GM23338 (cell line): Measurements from ENCODE around the gene NINJ1. TPM values are rescaled to one million over a fixed set of nuclear protein-coding genes. Genes with fewer than 3 reads are reported as not detected.

Experiments used
- ATAC-seq: fragments of 200-7000 bp; cut with Tn5 transposase; 3 replicates; pipeline ENCODE4 v1.9.1; 2020
- DNase-seq: peaks from one replicate; pipeline ENCODE4 v3.0.0-alpha.2; 2015; ENCODE audit warnings: low spot score
- H2AFZ ChIP-seq: fragments of 200-600 bp; sonication (generic); 2 replicates; pipeline ENCODE4 v1.8.0; 2016; ENCODE audit warnings: antibody characterized with exemption, mild to moderate bottlenecking, moderate library complexity
- H3F3A ChIP-seq: fragments of 200-600 bp; sonication (generic); replicated peaks from 2 replicates; pipeline ENCODE4 v1.8.0; 2017; ENCODE audit warnings: antibody characterized with exemption, mixed run types, low read depth
- H3K27ac ChIP-seq: fragments of 200-600 bp; sonication (generic); 2 replicates; pipeline ENCODE4 v1.6.1; 2016; ENCODE audit warnings: low read depth
- H3K27me3 ChIP-seq: fragments of 200-600 bp; sonication (generic); 2 replicates; pipeline ENCODE4 v1.8.0; 2016; ENCODE audit warnings: mild to moderate bottlenecking, mixed run types, moderate library complexity; ENCODE audit not compliant: insufficient read depth
- H3K36me3 ChIP-seq: fragments of 200-600 bp; sonication (generic); 2 replicates; pipeline ENCODE4 v1.8.0; 2016; ENCODE audit warnings: mild to moderate bottlenecking; ENCODE audit not compliant: insufficient read depth
- H3K4me1 ChIP-seq: fragments of 200-600 bp; sonication (generic); 2 replicates; pipeline ENCODE4 v1.8.0; 2016; ENCODE audit warnings: mild to moderate bottlenecking, moderate library complexity; ENCODE audit not compliant: insufficient read depth
- H3K4me2 ChIP-seq: fragments of 200-600 bp; sonication (generic); 2 replicates; pipeline ENCODE4 v1.7.1; 2017; ENCODE audit warnings: mixed run types
- H3K4me3 ChIP-seq: fragments of 200-600 bp; sonication (generic); 2 replicates; pipeline ENCODE4 v1.6.1; 2016; ENCODE audit warnings: mixed run types
- H3K79me2 ChIP-seq: fragments of 200-600 bp; sonication (generic); replicated peaks from 2 replicates; pipeline ENCODE4 v1.8.0; 2017; ENCODE audit warnings: mild to moderate bottlenecking; ENCODE audit not compliant: insufficient read depth
- H3K9me2 ChIP-seq: fragments of 200-600 bp; sonication (generic); 2 replicates; pipeline ENCODE4 v1.8.0; 2017; ENCODE audit not compliant: insufficient read depth
- H4K20me1 ChIP-seq: fragments of 200-600 bp; sonication (generic); replicated peaks from 2 replicates; pipeline ENCODE4 v1.8.0; 2017; ENCODE audit warnings: mild to moderate bottlenecking; ENCODE audit not compliant: insufficient read depth
- H3K27ac Mint-ChIP-seq: 2 replicates; pipeline ENCODE4 v1.8.0; 2020; ENCODE audit warnings: inconsistent platforms, mild to moderate bottlenecking, moderate library complexity, mixed read lengths
- H3K27me3 Mint-ChIP-seq: 3 replicates; pipeline ENCODE4 v1.8.0; 2022; ENCODE audit warnings: low read depth, mild to moderate bottlenecking, moderate library complexity, mixed read lengths, inconsistent platforms; ENCODE audit not compliant: insufficient read depth, poor library complexity
- H3K36me3 Mint-ChIP-seq: 3 replicates; pipeline ENCODE4 v1.8.0; 2021; ENCODE audit warnings: low read depth, mild to moderate bottlenecking, inconsistent platforms, moderate library complexity, mixed read lengths
- H3K4me1 Mint-ChIP-seq: 3 replicates; pipeline ENCODE4 v1.8.0; 2020; ENCODE audit warnings: mild to moderate bottlenecking, inconsistent platforms, mixed read lengths
- H3K4me3 Mint-ChIP-seq: 3 replicates; pipeline ENCODE4 v1.8.0; 2021; ENCODE audit warnings: moderate library complexity, mild to moderate bottlenecking, inconsistent platforms, mixed read lengths
- H3K9me3 Mint-ChIP-seq: 3 replicates; pipeline ENCODE4 v1.8.0; 2020; ENCODE audit warnings: moderate library complexity, mild to moderate bottlenecking, inconsistent platforms, mixed read lengths
- CREB1 ChIP-seq: fragments of 250-450 bp; sonication (Bioruptor Pico); IDR thresholded peaks from 2 replicates; pipeline ENCODE4 v1.5.0; 2020; ENCODE audit warnings: low read depth, mild to moderate bottlenecking, moderate library complexity
- EZH2 ChIP-seq: fragments of 200-600 bp; sonication (generic); IDR thresholded peaks from one replicate; pipeline ENCODE4 v1.8.0; 2017; ENCODE audit warnings: antibody characterized with exemption, mild to moderate bottlenecking, low read depth; ENCODE audit not compliant: unreplicated experiment
- EZH2phosphoT487 ChIP-seq: fragments of 200-600 bp; sonication (generic); IDR thresholded peaks from one replicate; pipeline ENCODE4 v1.8.1; 2018; ENCODE audit warnings: antibody characterized with exemption; ENCODE audit not compliant: unreplicated experiment
- JUNB ChIP-seq: IDR thresholded peaks from one replicate; pipeline ENCODE4 v1.6.1; 2016; ENCODE audit warnings: antibody characterized with exemption; ENCODE audit not compliant: unreplicated experiment
- NANOG ChIP-seq: IDR thresholded peaks from 2 replicates; pipeline ENCODE4 v1.6.1; 2016; ENCODE audit warnings: antibody characterized with exemption, borderline replicate concordance
- POLR2AphosphoS5 ChIP-seq: IDR thresholded peaks from 2 replicates; pipeline ENCODE4 v1.6.1; 2016; ENCODE audit warnings: antibody characterized with exemption, low read depth
- STAT1 ChIP-seq: IDR thresholded peaks from one replicate; pipeline ENCODE4 v1.6.1; 2016; ENCODE audit warnings: antibody characterized with exemption; ENCODE audit not compliant: unreplicated experiment
- ZNF114 ChIP-seq: fragments of 250-450 bp; sonication (Bioruptor Pico); IDR thresholded peaks from 2 replicates; pipeline ENCODE4 v1.5.0; 2020; ENCODE audit warnings: mild to moderate bottlenecking, moderate library complexity
- ZNF331 ChIP-seq: fragments of 250-450 bp; sonication (Bioruptor Pico); IDR thresholded peaks from 2 replicates; pipeline ENCODE4 v1.5.0; 2020; ENCODE audit warnings: low read depth, mild to moderate bottlenecking, moderate library complexity
- polyA plus RNA-seq: library from polyadenylated mRNA; unstranded; fragments of >200 nt; fragmentation: Nextera tagmentation; extraction: Ambion mirVana; gene quantifications from 2 replicates; pipeline ENCODE4 v1.2.1, GENCODE V29; 2016
- total RNA-seq: library from RNA; depleted of rRNA; stranded (reverse); fragments of >200 nt; shearing (Covaris generic); gene quantifications from 2 replicates; pipeline ENCODE4 v1.2.3, GENCODE V29; 2014
- TF ChIP-seq, protein P1 (sequence below): IDR thresholded peaks from 2 replicates; pipeline ENCODE4 v1.6.1; 2016; ENCODE audit warnings: antibody characterized with exemption
- TF ChIP-seq, protein P2 (sequence below), 2 experiments: fragments of 200-600 bp in 1 of 2; sonication (generic) in 1 of 2; conservative IDR thresholded peaks; 2 replicates each; pipeline versions ENCODE4 v1.5.1 to v1.6.1; 2016 to 2017; ENCODE audit warnings: antibody characterized with exemption in 2 of 2, low read depth in 2 of 2, mild to moderate bottlenecking in 2 of 2, moderate library complexity in 1 of 2
- TF ChIP-seq, protein P3 (sequence below): IDR thresholded peaks from one replicate; pipeline ENCODE4 v1.6.1; 2018; ENCODE audit warnings: antibody characterized with exemption; ENCODE audit not compliant: unreplicated experiment
- TF ChIP-seq, protein P4 (sequence below): fragments of 250-450 bp; sonication (Bioruptor Pico); IDR thresholded peaks from 2 replicates; pipeline ENCODE4 v1.5.0; 2020; ENCODE audit warnings: mild to moderate bottlenecking, moderate library complexity

The NINJ1 gene
- total and polyA plus RNA-seq, 2 experiments from 2014 or later, result 36.3 to 39.7 TPM

DNA sequence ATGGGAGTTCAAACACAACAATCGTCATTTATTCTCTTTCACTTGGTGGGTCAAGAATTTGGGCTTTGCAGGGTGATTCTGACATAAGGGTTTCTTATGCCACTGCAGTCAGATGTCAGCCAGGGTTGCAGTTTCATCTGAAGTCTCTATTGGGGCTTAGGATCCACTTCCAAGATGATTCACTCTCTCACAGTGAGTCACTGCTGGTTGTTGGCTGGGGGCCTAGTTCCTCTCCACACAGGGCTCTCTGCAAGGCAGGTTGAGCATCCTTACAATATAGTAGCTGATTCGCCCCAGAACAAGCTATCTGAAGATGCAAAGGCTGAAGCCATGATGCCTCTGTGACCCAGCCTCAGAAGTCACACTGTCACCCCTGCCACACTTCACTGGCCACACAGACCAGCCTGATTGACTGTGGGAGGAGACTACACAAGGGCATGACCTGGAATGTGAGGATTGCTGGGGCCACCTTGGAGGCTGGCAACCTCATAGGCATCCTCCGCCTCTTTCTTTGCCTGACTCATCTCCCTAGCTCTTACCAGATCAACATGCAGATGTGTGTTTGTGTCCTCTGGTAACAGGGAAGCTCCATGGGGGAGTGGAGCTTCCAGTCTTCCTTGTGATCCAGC lies 42.5 kb downstream of the NINJ1 start:
- no peaks in the 10 kb centered on the region; the same call in 1 of the 2 replicates for H3K27me3 ChIP-seq
- peaks cover 9% of the 10 kb centered on the region for H3K27me3 Mint-ChIP-seq
- no peak overlapping the region for H2AFZ ChIP-seq
- peaks cover 7% of the 10 kb centered on the region for H3K4me1 Mint-ChIP-seq
- H3K36me3 Mint-ChIP-seq, result peaks cover 2% of the 10 kb centered on the region; the same call in 2 of the 3 replicates
- peaks cover 3% of the 10 kb centered on the region; the same call in 1 of the 3 replicates for H3K9me3 Mint-ChIP-seq
- DNase-seq (no peak), ATAC-seq (no peak)
- H3F3A ChIP-seq, result 0 out of 2 replicates have a peak, but pooled peaks cover 8% of the 10 kb centered on the region
- H3K36me3 ChIP-seq, result no peaks in the 10 kb centered on the region; the same call in 1 of the 2 replicates
- no peak overlapping the region for H3K4me2 ChIP-seq
- H4K20me1 ChIP-seq, result no peaks in the 10 kb centered on the region
- H3K4me1 ChIP-seq, result 0 out of 2 replicates have a peak, but pooled peaks cover 3% of the 10 kb centered on the region
- H3K9me2 ChIP-seq, result no peaks in the 10 kb centered on the region
- no peak overlapping the region for H3K4me3 ChIP-seq
- no peak overlapping the region for H3K27ac Mint-ChIP-seq
- TF ChIP-seq, protein P1, sequence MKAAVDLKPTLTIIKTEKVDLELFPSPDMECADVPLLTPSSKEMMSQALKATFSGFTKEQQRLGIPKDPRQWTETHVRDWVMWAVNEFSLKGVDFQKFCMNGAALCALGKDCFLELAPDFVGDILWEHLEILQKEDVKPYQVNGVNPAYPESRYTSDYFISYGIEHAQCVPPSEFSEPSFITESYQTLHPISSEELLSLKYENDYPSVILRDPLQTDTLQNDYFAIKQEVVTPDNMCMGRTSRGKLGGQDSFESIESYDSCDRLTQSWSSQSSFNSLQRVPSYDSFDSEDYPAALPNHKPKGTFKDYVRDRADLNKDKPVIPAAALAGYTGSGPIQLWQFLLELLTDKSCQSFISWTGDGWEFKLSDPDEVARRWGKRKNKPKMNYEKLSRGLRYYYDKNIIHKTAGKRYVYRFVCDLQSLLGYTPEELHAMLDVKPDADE, result no peak
- TF ChIP-seq, protein P2, sequence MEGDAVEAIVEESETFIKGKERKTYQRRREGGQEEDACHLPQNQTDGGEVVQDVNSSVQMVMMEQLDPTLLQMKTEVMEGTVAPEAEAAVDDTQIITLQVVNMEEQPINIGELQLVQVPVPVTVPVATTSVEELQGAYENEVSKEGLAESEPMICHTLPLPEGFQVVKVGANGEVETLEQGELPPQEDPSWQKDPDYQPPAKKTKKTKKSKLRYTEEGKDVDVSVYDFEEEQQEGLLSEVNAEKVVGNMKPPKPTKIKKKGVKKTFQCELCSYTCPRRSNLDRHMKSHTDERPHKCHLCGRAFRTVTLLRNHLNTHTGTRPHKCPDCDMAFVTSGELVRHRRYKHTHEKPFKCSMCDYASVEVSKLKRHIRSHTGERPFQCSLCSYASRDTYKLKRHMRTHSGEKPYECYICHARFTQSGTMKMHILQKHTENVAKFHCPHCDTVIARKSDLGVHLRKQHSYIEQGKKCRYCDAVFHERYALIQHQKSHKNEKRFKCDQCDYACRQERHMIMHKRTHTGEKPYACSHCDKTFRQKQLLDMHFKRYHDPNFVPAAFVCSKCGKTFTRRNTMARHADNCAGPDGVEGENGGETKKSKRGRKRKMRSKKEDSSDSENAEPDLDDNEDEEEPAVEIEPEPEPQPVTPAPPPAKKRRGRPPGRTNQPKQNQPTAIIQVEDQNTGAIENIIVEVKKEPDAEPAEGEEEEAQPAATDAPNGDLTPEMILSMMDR (conservative IDR thresholded peaks at IDR 0.05; ENCODE audit: low read depth in 2 of 2), result no peak
- TF ChIP-seq STAT1, result no peak
- TF ChIP-seq, protein P3, sequence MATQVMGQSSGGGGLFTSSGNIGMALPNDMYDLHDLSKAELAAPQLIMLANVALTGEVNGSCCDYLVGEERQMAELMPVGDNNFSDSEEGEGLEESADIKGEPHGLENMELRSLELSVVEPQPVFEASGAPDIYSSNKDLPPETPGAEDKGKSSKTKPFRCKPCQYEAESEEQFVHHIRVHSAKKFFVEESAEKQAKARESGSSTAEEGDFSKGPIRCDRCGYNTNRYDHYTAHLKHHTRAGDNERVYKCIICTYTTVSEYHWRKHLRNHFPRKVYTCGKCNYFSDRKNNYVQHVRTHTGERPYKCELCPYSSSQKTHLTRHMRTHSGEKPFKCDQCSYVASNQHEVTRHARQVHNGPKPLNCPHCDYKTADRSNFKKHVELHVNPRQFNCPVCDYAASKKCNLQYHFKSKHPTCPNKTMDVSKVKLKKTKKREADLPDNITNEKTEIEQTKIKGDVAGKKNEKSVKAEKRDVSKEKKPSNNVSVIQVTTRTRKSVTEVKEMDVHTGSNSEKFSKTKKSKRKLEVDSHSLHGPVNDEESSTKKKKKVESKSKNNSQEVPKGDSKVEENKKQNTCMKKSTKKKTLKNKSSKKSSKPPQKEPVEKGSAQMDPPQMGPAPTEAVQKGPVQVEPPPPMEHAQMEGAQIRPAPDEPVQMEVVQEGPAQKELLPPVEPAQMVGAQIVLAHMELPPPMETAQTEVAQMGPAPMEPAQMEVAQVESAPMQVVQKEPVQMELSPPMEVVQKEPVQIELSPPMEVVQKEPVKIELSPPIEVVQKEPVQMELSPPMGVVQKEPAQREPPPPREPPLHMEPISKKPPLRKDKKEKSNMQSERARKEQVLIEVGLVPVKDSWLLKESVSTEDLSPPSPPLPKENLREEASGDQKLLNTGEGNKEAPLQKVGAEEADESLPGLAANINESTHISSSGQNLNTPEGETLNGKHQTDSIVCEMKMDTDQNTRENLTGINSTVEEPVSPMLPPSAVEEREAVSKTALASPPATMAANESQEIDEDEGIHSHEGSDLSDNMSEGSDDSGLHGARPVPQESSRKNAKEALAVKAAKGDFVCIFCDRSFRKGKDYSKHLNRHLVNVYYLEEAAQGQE, result no peak
- no peak for TF ChIP-seq EZH2
- no peak for TF ChIP-seq CREB1 (CRISPR knock-in tag)
- TF ChIP-seq, protein P4, sequence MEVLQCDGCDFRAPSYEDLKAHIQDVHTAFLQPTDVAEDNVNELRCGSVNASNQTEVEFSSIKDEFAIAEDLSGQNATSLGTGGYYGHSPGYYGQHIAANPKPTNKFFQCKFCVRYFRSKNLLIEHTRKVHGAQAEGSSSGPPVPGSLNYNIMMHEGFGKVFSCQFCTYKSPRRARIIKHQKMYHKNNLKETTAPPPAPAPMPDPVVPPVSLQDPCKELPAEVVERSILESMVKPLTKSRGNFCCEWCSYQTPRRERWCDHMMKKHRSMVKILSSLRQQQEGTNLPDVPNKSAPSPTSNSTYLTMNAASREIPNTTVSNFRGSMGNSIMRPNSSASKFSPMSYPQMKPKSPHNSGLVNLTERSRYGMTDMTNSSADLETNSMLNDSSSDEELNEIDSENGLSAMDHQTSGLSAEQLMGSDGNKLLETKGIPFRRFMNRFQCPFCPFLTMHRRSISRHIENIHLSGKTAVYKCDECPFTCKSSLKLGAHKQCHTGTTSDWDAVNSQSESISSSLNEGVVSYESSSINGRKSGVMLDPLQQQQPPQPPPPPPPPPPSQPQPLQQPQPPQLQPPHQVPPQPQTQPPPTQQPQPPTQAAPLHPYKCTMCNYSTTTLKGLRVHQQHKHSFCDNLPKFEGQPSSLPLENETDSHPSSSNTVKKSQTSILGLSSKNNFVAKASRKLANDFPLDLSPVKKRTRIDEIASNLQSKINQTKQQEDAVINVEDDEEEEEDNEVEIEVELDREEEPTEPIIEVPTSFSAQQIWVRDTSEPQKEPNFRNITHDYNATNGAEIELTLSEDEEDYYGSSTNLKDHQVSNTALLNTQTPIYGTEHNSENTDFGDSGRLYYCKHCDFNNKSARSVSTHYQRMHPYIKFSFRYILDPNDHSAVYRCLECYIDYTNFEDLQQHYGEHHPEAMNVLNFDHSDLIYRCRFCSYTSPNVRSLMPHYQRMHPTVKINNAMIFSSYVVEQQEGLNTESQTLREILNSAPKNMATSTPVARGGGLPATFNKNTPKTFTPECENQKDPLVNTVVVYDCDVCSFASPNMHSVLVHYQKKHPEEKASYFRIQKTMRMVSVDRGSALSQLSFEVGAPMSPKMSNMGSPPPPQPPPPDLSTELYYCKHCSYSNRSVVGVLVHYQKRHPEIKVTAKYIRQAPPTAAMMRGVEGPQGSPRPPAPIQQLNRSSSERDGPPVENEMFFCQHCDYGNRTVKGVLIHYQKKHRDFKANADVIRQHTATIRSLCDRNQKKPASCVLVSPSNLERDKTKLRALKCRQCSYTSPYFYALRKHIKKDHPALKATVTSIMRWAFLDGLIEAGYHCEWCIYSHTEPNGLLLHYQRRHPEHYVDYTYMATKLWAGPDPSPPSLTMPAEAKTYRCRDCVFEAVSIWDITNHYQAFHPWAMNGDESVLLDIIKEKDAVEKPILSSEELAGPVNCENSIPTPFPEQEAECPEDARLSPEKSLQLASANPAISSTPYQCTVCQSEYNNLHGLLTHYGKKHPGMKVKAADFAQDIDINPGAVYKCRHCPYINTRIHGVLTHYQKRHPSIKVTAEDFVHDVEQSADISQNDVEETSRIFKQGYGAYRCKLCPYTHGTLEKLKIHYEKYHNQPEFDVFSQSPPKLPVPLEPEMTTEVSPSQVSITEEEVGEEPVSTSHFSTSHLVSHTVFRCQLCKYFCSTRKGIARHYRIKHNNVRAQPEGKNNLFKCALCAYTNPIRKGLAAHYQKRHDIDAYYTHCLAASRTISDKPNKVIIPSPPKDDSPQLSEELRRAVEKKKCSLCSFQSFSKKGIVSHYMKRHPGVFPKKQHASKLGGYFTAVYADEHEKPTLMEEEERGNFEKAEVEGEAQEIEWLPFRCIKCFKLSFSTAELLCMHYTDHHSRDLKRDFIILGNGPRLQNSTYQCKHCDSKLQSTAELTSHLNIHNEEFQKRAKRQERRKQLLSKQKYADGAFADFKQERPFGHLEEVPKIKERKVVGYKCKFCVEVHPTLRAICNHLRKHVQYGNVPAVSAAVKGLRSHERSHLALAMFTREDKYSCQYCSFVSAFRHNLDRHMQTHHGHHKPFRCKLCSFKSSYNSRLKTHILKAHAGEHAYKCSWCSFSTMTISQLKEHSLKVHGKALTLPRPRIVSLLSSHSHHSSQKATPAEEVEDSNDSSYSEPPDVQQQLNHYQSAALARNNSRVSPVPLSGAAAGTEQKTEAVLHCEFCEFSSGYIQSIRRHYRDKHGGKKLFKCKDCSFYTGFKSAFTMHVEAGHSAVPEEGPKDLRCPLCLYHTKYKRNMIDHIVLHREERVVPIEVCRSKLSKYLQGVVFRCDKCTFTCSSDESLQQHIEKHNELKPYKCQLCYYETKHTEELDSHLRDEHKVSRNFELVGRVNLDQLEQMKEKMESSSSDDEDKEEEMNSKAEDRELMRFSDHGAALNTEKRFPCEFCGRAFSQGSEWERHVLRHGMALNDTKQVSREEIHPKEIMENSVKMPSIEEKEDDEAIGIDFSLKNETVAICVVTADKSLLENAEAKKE, result no peak
- TF ChIP-seq POLR2AphosphoS5, result no peak
- no peak for TF ChIP-seq ZNF114 (CRISPR knock-in tag)
- TF ChIP-seq NANOG, result no peak
- TF ChIP-seq EZH2phosphoT487, result no peak
- no peak for TF ChIP-seq JUNB
- no peak for TF ChIP-seq ZNF331 (CRISPR knock-in tag)
- H3K27ac ChIP-seq, result no peak overlapping the region
- no peaks in the 10 kb centered on the region for H3K79me2 ChIP-seq
- H3K4me3 Mint-ChIP-seq, result no peak overlapping the region
